Endothelial cell (in vitro differentiated cells): ENCODE data around the gene ADARB2. TPM values are rescaled to one million over a fixed set of nuclear protein-coding genes. Genes with fewer than 3 reads are reported as not detected.

Experiments
- DNase-seq: peaks from one replicate; pipeline ENCODE4 v3.0.0; 2021; ENCODE audit warnings: low spot score
- H3K27ac Mint-ChIP-seq: one replicate; pipeline ENCODE4 v1.8.0; 2021; ENCODE audit warnings: mixed read lengths, inconsistent platforms; ENCODE audit not compliant: unreplicated experiment
- H3K27me3 Mint-ChIP-seq: one replicate; pipeline ENCODE4 v1.8.0; 2021; ENCODE audit warnings: mild to moderate bottlenecking, moderate library complexity, mixed read lengths, inconsistent platforms; ENCODE audit not compliant: unreplicated experiment
- H3K36me3 Mint-ChIP-seq: one replicate; pipeline ENCODE4 v1.8.0; 2021; ENCODE audit warnings: mild to moderate bottlenecking, low read depth, mixed read lengths, inconsistent platforms; ENCODE audit not compliant: unreplicated experiment
- H3K4me1 Mint-ChIP-seq: one replicate; pipeline ENCODE4 v1.8.0; 2021; ENCODE audit warnings: mild to moderate bottlenecking, mixed read lengths, inconsistent platforms; ENCODE audit not compliant: unreplicated experiment
- H3K4me3 Mint-ChIP-seq: one replicate; pipeline ENCODE4 v1.8.0; 2021; ENCODE audit warnings: mild to moderate bottlenecking, mixed read lengths, inconsistent platforms; ENCODE audit not compliant: unreplicated experiment
- H3K9me3 Mint-ChIP-seq: one replicate; pipeline ENCODE4 v1.8.0; 2021; ENCODE audit warnings: mixed read lengths, inconsistent platforms; ENCODE audit not compliant: unreplicated experiment
- CTCF ChIP-seq: fragments of 200-600 bp; sonication (generic); IDR thresholded peaks from one replicate; pipeline ENCODE4 v1.5.0; 2021; ENCODE audit warnings: antibody characterized with exemption; ENCODE audit not compliant: unreplicated experiment
- total RNA-seq: library from RNA; stranded (reverse); fragmentation: NEBNext Ultra II Directional; extraction: Animal tissue kit (Norgen Biotek cat#: 25700); gene quantifications from one replicate; pipeline ENCODE4 v1.2.1, GENCODE V29; 2021; ENCODE audit not compliant: unreplicated experiment

The ADARB2 gene
- total RNA-seq, 1 donor from 2014 or later = 54.9 TPM

DNA sequence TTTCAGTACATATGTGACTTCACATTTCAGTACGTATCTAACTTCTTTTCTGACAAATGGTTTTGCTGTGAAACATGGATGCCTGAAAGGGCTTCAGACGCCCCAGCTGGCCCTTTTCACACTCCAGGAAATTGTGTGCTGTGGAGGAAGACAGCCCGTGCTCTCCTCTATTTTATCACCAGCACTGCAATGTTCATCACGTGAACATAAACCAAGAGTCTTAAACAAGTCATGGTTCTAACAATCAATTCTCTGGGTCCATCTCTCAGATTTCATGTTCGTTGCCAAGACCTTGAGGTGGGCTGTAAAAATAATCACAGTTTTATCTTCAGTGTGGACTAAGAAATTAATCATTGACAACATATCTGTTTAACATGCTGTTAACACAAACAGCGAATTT lies 539.9 kb downstream of the ADARB2 start:
- no peaks in the 10 kb centered on the region for H3K27me3 Mint-ChIP-seq
- TF ChIP-seq CTCF = no peak
- H3K4me1 Mint-ChIP-seq = peaks cover 8% of the 10 kb centered on the region
- H3K4me3 Mint-ChIP-seq = no peak overlapping the region
- no peak overlapping the region for H3K27ac Mint-ChIP-seq
- H3K9me3 Mint-ChIP-seq = no peaks in the 10 kb centered on the region
- no peaks in the 10 kb centered on the region for H3K36me3 Mint-ChIP-seq
- no peak for DNase-seq

GRCh38 chr10:1196656-1197055 lies 540.7 kb downstream of the ADARB2 start:
- no peak for TF ChIP-seq CTCF
- no peaks in the 10 kb centered on the region for H3K9me3 Mint-ChIP-seq
- DNase-seq = no peak
- H3K36me3 Mint-ChIP-seq = no peaks in the 10 kb centered on the region
- peaks cover 8% of the 10 kb centered on the region for H3K4me1 Mint-ChIP-seq
- no peak overlapping the region for H3K27ac Mint-ChIP-seq
- H3K27me3 Mint-ChIP-seq = no peaks in the 10 kb centered on the region
- H3K4me3 Mint-ChIP-seq = no peak overlapping the region

DNA sequence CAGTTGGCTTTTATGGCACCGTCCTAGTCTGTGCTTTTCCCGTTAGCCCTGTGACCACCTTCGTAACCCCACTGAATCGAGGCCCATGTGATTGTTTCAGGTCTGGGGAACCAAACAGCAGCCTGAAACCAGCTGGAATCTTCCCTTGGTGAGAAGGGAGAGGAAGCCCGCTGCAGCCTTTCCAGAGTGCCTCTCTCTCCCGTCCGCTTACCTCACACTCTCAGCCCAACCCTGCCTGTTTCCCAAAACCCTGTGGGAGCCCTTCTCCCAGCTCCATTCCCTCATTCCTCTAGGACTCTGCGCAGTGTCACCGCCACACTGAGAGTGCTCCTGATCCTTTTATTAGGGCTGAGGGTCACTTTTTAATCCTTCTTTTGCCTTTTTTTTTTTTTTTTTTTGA lies 541.5 kb downstream of the ADARB2 start:
- H3K9me3 Mint-ChIP-seq = no peaks in the 10 kb centered on the region
- no peak for TF ChIP-seq CTCF
- peaks cover 8% of the 10 kb centered on the region for H3K4me1 Mint-ChIP-seq
- H3K27ac Mint-ChIP-seq = no peak overlapping the region
- H3K36me3 Mint-ChIP-seq = no peaks in the 10 kb centered on the region
- H3K4me3 Mint-ChIP-seq = no peak overlapping the region
- no peak for DNase-seq
- no peaks in the 10 kb centered on the region for H3K27me3 Mint-ChIP-seq

DNA sequence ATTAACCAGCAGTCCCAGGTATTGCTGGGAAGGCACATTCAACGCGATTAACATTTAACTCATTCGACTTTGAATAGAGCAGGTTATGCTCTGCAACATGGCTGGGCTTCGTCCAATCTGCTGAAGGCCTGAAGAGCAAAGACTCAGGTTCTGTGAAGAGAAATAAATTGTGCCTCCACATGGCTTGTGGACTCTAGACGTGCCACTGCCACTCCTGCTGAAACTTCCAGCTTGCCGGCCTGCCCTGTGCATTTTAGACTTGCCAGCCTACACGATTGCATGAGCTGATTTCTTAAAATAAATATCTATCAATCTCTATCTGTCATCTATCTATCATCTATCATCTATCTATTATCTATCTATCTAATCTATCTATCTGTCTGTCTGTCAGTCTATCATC lies 543.2 kb downstream of the ADARB2 start:
- H3K4me3 Mint-ChIP-seq = no peak overlapping the region
- no peak for DNase-seq
- peaks cover 10% of the 10 kb centered on the region for H3K4me1 Mint-ChIP-seq
- H3K36me3 Mint-ChIP-seq = no peaks in the 10 kb centered on the region
- no peak overlapping the region for H3K27ac Mint-ChIP-seq
- no peaks in the 10 kb centered on the region for H3K27me3 Mint-ChIP-seq
- H3K9me3 Mint-ChIP-seq = no peaks in the 10 kb centered on the region
- no peak for TF ChIP-seq CTCF

- Mint-ChIP-seq H3K4me3 (no peak overlapping the region), H3K27ac (no peak overlapping the region), H3K9me3 (no peaks in the 10 kb centered on the region), H3K36me3 (peaks cover under 1% of the 10 kb centered on the region), H3K27me3 (peaks cover under 1% of the 10 kb centered on the region), H3K4me1 (peaks cover 16% of the 10 kb centered on the region)
- no peak for DNase-seq
- no peak for TF ChIP-seq CTCF
Measured at GRCh38 chr10:1193561-1193960, 543.8 kb downstream of the ADARB2 start.
